HEK293T (cell line): Measurements from ENCODE around the gene BIRC5.

Experiments used
- BHLHE40 ChIP-seq: fragments of 450-650 bp; IDR thresholded peaks from 2 replicates; pipeline ENCODE4 v1.6.1; 2016; ENCODE audit warnings: mild to moderate bottlenecking, moderate library complexity, borderline replicate concordance
- FOXA1 ChIP-seq: fragments of 450-650 bp; IDR thresholded peaks from 2 replicates; pipeline ENCODE4 v1.6.1; 2016; ENCODE audit warnings: mild to moderate bottlenecking
- FOXK2 ChIP-seq: fragments of 450-650 bp; IDR thresholded peaks from 2 replicates; pipeline ENCODE4 v1.6.1; 2016; ENCODE audit warnings: mild to moderate bottlenecking
- FOXM1 ChIP-seq: fragments of 450-650 bp; IDR thresholded peaks from 2 replicates; pipeline ENCODE4 v1.6.1; 2017; ENCODE audit warnings: mild to moderate bottlenecking, borderline replicate concordance
- HDGF ChIP-seq: fragments of 450-650 bp; IDR thresholded peaks from 2 replicates; pipeline ENCODE4 v1.6.1; 2017; ENCODE audit warnings: antibody characterized with exemption, borderline replicate concordance
- L3MBTL2 ChIP-seq: fragments of 450-650 bp; conservative IDR thresholded peaks from 2 replicates; pipeline ENCODE4 v1.6.1; 2016; ENCODE audit warnings: mild to moderate bottlenecking
- LEF1 ChIP-seq: fragments of 450-650 bp; IDR thresholded peaks from 2 replicates; pipeline ENCODE4 v1.6.1; 2017; ENCODE audit warnings: mild to moderate bottlenecking, borderline replicate concordance
- NFRKB ChIP-seq: fragments of 450-650 bp; IDR thresholded peaks from 2 replicates; pipeline ENCODE4 v1.6.1; 2016; ENCODE audit warnings: mild to moderate bottlenecking, moderate library complexity
- SP1 ChIP-seq: fragments of 450-650 bp; IDR thresholded peaks from 2 replicates; pipeline ENCODE4 v1.6.1; 2017
- TARDBP ChIP-seq: fragments of 450-650 bp; IDR thresholded peaks from 2 replicates; pipeline ENCODE4 v1.6.1; 2016
- ZNF384 ChIP-seq: fragments of 450-650 bp; IDR thresholded peaks from 2 replicates; pipeline ENCODE4 v1.6.1; 2016

- TF ChIP-seq BHLHE40 (no peak), FOXA1 (no peak), FOXK2 (no peak), FOXM1 (no peak), L3MBTL2 (no peak), HDGF (no peak), ZNF384 (no peak), LEF1 (no peak), SP1 (no peak), TARDBP (no peak), NFRKB (no peak)
Observed at GRCh38 chr17:78252111-78252634, 38.1 kb downstream of the BIRC5 start.
